ENCODE data around the gene PHGDH. TPM values are rescaled to one million over a fixed set of nuclear protein-coding genes. Genes with fewer than 3 reads are reported as not detected.

PHGDH gene
- total RNA-seq, 1 donor from 2014 or later = 151 TPM

DNA sequence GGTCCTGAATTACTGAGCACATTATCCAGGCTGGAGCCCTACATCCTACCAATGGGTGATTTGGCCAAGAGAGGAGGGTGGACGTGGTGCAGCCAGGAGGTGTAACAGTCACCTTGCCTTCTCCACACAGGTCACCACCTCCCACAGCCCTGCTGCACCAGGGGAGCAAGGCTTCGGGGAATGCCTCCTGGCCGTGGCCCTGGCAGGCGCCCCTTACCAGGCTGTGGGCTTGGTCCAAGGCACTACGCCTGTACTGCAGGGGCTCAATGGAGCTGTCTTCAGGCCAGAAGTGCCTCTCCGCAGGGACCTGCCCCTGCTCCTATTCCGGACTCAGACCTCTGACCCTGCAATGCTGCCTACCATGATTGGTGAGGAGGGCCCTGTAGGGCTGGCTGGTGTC is 30.9 kb downstream of the PHGDH start:
- peak overlapping the region; percentile 30 for H3K27ac Mint-ChIP-seq
- H3K36me3 Mint-ChIP-seq = peaks cover 22% of the 10 kb centered on the region
- TF ChIP-seq, protein P1, sequence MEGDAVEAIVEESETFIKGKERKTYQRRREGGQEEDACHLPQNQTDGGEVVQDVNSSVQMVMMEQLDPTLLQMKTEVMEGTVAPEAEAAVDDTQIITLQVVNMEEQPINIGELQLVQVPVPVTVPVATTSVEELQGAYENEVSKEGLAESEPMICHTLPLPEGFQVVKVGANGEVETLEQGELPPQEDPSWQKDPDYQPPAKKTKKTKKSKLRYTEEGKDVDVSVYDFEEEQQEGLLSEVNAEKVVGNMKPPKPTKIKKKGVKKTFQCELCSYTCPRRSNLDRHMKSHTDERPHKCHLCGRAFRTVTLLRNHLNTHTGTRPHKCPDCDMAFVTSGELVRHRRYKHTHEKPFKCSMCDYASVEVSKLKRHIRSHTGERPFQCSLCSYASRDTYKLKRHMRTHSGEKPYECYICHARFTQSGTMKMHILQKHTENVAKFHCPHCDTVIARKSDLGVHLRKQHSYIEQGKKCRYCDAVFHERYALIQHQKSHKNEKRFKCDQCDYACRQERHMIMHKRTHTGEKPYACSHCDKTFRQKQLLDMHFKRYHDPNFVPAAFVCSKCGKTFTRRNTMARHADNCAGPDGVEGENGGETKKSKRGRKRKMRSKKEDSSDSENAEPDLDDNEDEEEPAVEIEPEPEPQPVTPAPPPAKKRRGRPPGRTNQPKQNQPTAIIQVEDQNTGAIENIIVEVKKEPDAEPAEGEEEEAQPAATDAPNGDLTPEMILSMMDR (IDR thresholded peaks at IDR 0.05; ENCODE audit: unreplicated experiment) = no peak

DNA sequence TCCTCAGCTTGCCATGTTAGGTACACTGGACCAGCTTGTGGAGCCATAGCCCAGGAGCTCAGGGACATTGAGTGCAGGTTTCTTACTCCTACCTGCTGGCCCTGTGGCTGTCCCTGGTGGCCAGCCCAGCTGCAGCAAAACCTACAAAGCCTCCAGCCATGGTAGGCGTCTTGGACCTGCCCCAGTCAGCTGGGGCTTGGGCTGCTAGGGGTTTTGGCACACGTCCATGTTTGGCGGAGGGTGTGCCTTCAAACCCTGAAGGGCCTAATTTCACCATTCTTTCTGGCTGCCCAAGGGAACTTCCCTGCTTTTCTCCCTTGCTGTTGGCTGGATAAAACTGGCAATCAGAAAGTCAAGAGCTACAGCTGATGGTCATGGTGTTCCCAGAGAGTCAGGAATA is 31.6 kb downstream of the PHGDH start:
- H3K9me3 Mint-ChIP-seq = no peaks in the 10 kb centered on the region
- H3K4me3 Mint-ChIP-seq = no peak overlapping the region
- peaks cover 19% of the 10 kb centered on the region for H3K36me3 Mint-ChIP-seq
- no peaks in the 10 kb centered on the region for H3K27me3 Mint-ChIP-seq (ENCODE audit: low read depth)
- peaks cover 18% of the 10 kb centered on the region for H3K4me1 Mint-ChIP-seq
- H3K27ac Mint-ChIP-seq = no peak overlapping the region
- no peak for DNase-seq (ENCODE audit: low spot score in 2 of 2, unreplicated experiment in 2 of 2)
- TF ChIP-seq, protein P1 (IDR thresholded peaks at IDR 0.05; ENCODE audit: unreplicated experiment) = no peak

More for the DNA sequence above, 30.9 kb downstream of the PHGDH start:
- Mint-ChIP-seq H3K27me3 (ENCODE audit: low read depth) (no peaks in the 10 kb centered on the region), H3K9me3 (no peaks in the 10 kb centered on the region), H3K4me1 (peaks cover 21% of the 10 kb centered on the region), H3K4me3 (no peak overlapping the region)
- no peak for DNase-seq (ENCODE audit: low spot score in 2 of 2, unreplicated experiment in 2 of 2)

DNA sequence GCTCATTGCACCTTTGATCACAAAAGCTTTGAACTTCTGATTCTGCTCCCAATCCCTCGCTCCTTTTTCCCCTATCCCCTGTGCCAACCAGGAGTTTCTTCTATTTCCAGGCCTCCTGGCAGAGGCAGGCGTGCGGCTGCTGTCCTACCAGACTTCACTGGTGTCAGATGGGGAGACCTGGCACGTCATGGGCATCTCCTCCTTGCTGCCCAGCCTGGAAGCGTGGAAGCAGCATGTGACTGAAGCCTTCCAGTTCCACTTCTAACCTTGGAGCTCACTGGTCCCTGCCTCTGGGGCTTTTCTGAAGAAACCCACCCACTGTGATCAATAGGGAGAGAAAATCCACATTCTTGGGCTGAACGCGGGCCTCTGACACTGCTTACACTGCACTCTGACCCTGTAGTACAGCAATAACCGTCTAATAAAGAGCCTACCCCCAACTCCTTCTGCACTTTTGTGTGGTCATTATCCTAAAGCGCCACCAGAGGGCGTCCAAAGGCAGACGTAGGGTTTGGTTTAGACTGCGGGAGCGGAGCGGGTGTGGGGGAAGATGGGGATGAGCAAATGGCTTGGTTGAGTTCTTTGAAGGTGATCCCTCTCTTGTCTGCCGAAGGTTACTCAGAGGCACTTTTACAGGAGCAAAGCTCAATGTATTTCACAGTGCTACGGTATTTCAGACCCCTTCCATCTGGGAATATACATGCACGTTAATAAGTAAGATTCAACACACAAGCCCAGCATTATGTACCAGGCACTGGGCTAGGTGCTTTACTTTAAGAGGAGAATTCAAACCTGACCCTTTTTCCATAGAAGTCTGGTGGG is 32.3 kb downstream of the PHGDH start:
- no peak overlapping the region for H3K4me3 Mint-ChIP-seq
- H3K4me1 Mint-ChIP-seq = peaks cover 15% of the 10 kb centered on the region
- H3K27ac Mint-ChIP-seq = peak overlapping the region; percentile 39
- DNase-seq (ENCODE audit: low spot score in 2 of 2, unreplicated experiment in 2 of 2) = peak in 1 of 2 experiments; percentile 66
- H3K36me3 Mint-ChIP-seq = peaks cover 19% of the 10 kb centered on the region
- H3K9me3 Mint-ChIP-seq = no peaks in the 10 kb centered on the region
- TF ChIP-seq, protein P1 (IDR thresholded peaks at IDR 0.05; ENCODE audit: unreplicated experiment) = peak; percentile 86
- no peaks in the 10 kb centered on the region for H3K27me3 Mint-ChIP-seq (ENCODE audit: low read depth)

DNA sequence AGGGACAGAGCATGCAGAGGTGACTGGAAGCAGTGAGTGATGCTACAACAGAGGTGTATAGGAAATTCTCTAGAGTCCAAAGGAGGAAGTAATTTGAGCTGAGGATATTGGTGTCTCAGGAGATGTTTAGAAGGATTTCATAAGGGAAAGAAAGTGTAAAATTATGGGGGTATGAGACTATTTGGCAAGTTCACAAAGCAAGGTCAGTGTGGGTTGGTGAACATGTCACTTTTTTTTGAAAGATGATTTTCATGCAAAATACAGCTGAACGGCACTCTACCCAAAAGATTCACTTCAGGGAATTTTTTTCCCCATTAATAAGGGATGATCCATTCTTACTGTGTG is 32.8 kb downstream of the PHGDH start:
- TF ChIP-seq, protein P1 (IDR thresholded peaks at IDR 0.05; ENCODE audit: unreplicated experiment) = no peak
- peaks cover 19% of the 10 kb centered on the region for H3K36me3 Mint-ChIP-seq
- peaks cover 10% of the 10 kb centered on the region for H3K4me1 Mint-ChIP-seq
- DNase-seq (ENCODE audit: low spot score in 2 of 2, unreplicated experiment in 2 of 2) = no peak
- H3K27me3 Mint-ChIP-seq (ENCODE audit: low read depth) = peaks cover 3% of the 10 kb centered on the region
- no peaks in the 10 kb centered on the region for H3K9me3 Mint-ChIP-seq
- H3K4me3 Mint-ChIP-seq = no peak overlapping the region
- no peak overlapping the region for H3K27ac Mint-ChIP-seq

DNA sequence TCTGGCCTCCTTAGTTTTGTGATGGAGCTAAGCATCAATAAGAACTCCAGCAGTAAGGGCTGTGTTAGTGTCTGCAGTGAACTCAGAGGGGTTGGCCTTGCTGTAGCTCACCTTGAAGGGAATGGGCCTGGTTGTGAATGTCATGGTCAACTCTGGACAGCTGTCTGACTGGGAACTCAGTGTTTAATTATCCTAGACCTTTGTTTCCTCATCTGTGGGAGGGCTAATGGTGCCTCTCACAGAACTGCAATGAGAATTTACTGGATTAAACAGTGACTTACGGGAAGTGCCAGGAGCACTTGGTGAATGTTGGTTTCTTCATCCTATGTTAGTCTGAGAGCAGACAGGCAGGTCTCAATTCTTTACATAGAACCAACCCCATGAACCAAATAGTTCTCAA is 33.3 kb downstream of the PHGDH start:
- H3K36me3 Mint-ChIP-seq = peaks cover 19% of the 10 kb centered on the region
- H3K9me3 Mint-ChIP-seq = no peaks in the 10 kb centered on the region

More for the DNA sequence above, 33.3 kb downstream of the PHGDH start:
- TF ChIP-seq, protein P1 (IDR thresholded peaks at IDR 0.05; ENCODE audit: unreplicated experiment) = no peak
- no peak for DNase-seq (ENCODE audit: low spot score in 2 of 2, unreplicated experiment in 2 of 2)
- Mint-ChIP-seq H3K27me3 (ENCODE audit: low read depth) (peaks cover 8% of the 10 kb centered on the region), H3K4me1 (peaks cover 12% of the 10 kb centered on the region), H3K4me3 (no peak overlapping the region), H3K27ac (no peak overlapping the region)
